Upper lobe of left lung (tissue), 4 donors: ENCODE data around the gene PRKCH.

ENCODE experiments used
- CTCF ChIP-seq, 6 experiments: fragments of 450-650 bp in 4 of 6; fragments of 200-600 bp in 2 of 6; sonication (generic) in 2 of 6; IDR thresholded peaks; one replicate each; pipeline ENCODE4 v1.5.1; 2016 to 2019; ENCODE audit warnings: antibody characterized with exemption in 6 of 6
- POLR2A ChIP-seq, 4 donors: fragments of 450-650 bp; IDR thresholded peaks; one replicate each; pipeline ENCODE4 v1.5.1; 2016 to 2017; ENCODE audit warnings: antibody characterized with exemption in 4 of 4, mild to moderate bottlenecking in 2 of 4
- POLR2AphosphoS5 ChIP-seq, 2 donors: sonication (generic); formaldehyde crosslinking; IDR thresholded peaks; one replicate each; pipeline ENCODE4 v1.5.1; 2017; ENCODE audit warnings: antibody characterized with exemption in 2 of 2

GRCh38 chr14:61495809-61496208, 174.4 kb downstream of the PRKCH start:
- TF ChIP-seq CTCF (IDR thresholded peaks at IDR 0.05) (no peak), POLR2A (IDR thresholded peaks at IDR 0.05) (no peak), POLR2AphosphoS5 (IDR thresholded peaks at IDR 0.05) (no peak)
